Lung (tissue), 12 donors: ENCODE measurements around the gene DOK7. TPM values are rescaled to one million over a fixed set of nuclear protein-coding genes. Genes with fewer than 3 reads are reported as not detected.
A peak's percentile ranks its signal among the peaks of the same experiment; 100 is the strongest.
"Not testable (repeated sequence)": the region's sequence is repeated elsewhere in the genome, so short reads cannot be mapped to it uniquely, and the experiment has no call there.

ENCODE experiments used
- ATAC-seq: fragments of 200-7000 bp; cut with Tn5 transposase; one replicate; pipeline ENCODE4 v1.9.1; 2020; ENCODE audit warnings: moderate number of reproducible peaks; ENCODE audit not compliant: insufficient read depth, low FRiP score
- DNase-seq, 3 donors: peaks; one replicate each; pipeline ENCODE4 v3.0.0-alpha.2; 2013 to 2017
- H3K27ac ChIP-seq, 2 donors: one replicate each; pipeline ENCODE4 v1.5.1; 2013; ENCODE audit warnings: mild to moderate bottlenecking in 2 of 2, moderate library complexity in 2 of 2, control low read depth in 1 of 2, inconsistent platforms in 1 of 2, low read depth in 1 of 2, low read length in 1 of 2
- H3K27me3 ChIP-seq, 3 donors: one replicate each; pipeline ENCODE4 v1.5.1; 2013; ENCODE audit warnings: low read length in 2 of 3; ENCODE audit not compliant: control insufficient read depth in 3 of 3, insufficient read depth in 3 of 3
- H3K36me3 ChIP-seq, 4 donors: one replicate each; pipeline ENCODE4 v1.5.1; 2013; ENCODE audit warnings: low read length in 4 of 4, mild to moderate bottlenecking in 1 of 4, moderate library complexity in 1 of 4; ENCODE audit not compliant: control insufficient read depth in 4 of 4, insufficient read depth in 4 of 4
- H3K4me1 ChIP-seq, 5 donors: one replicate each; pipeline ENCODE4 v1.5.1; 2013; ENCODE audit warnings: low read length in 5 of 5, mild to moderate bottlenecking in 2 of 5, moderate library complexity in 1 of 5; ENCODE audit not compliant: control insufficient read depth in 5 of 5, insufficient read depth in 5 of 5
- H3K4me3 ChIP-seq: one replicate; pipeline ENCODE4 v1.5.1; 2013; ENCODE audit warnings: mild to moderate bottlenecking, control low read depth, moderate library complexity
- H3K9ac ChIP-seq, 2 donors: one replicate each; pipeline ENCODE4 v1.5.1; 2013; ENCODE audit warnings: low read length in 2 of 2, control low read depth in 1 of 2; ENCODE audit not compliant: insufficient read depth in 1 of 2
- H3K9me3 ChIP-seq, 4 donors: one replicate each; pipeline ENCODE4 v1.5.1; 2013; ENCODE audit warnings: low read length in 3 of 4, mild to moderate bottlenecking in 1 of 4, moderate library complexity in 1 of 4; ENCODE audit not compliant: control insufficient read depth in 4 of 4, insufficient read depth in 3 of 4
- CTCF ChIP-seq: IDR thresholded peaks from 2 replicates; pipeline ENCODE4 v1.5.1; 2012; ENCODE audit warnings: mild to moderate bottlenecking; ENCODE audit errors: control extremely low read depth, extremely low read depth
- WGBS, 2 donors: extraction: QIAGEN DNeasy Blood & Tissue Kit; methylation state at CpG; one replicate each; pipeline ENCODE4 v1.1.7; 2013; 5-methylcytosine and 5-hydroxymethylcytosine counted together
- polyA plus RNA-seq, 2 donors: library from polyadenylated mRNA; stranded (reverse); fragments of 200-250 nt; gene quantifications; one replicate each; pipeline ENCODE4 v1.2.1, GENCODE V29; 2013
- total RNA-seq, 2 donors: library from RNA; depleted of rRNA in 1 of 2; stranded (reverse); fragments of >200 nt in 1 of 2; gene quantifications; one replicate each; pipeline ENCODE4 v1.2.1, GENCODE V29; 2014 to 2021
- donor health status: control.
- donor health status: control.
- donor health status: Bipolar disorder and iron deficiency.
- donor health status: healthy.
- donor health status: DM: yes; HTN: yes; CAD: no.

Gene DOK7
- total and polyA plus RNA-seq, 4 donors = 0.53 to 2.7 (median 1.4) TPM

- peak; percentile 95 to 96 (median 96) for DNase-seq
- peak within 1 kb of the TSS; percentile 85 for H3K4me3 ChIP-seq
- H3K27me3 ChIP-seq = no peaks in the 10 kb centered on the region
- peak; percentile 95 for ATAC-seq
- no peak for TF ChIP-seq CTCF
- peaks cover 0 to 31% (median 19%) of the 10 kb centered on the region in 5 donors for H3K4me1 ChIP-seq
- peak within 1 kb of the TSS; percentile 5 to 79 for H3K9ac ChIP-seq
- H3K27ac ChIP-seq = peak within 1 kb of the TSS; percentile 63 to 87
- peaks cover 0 to 11% (median 4%) of the 10 kb centered on the region in 4 donors for H3K36me3 ChIP-seq
- WGBS, 2 donors = 0 to 1% methylated on average over 76 to 84 of the region's 84 CpGs
- H3K9me3 ChIP-seq = no peaks in the 10 kb centered on the region
Measured at GRCh38 chr4:3531879-3532750, 69.0 kb downstream of the DOK7 start, which contains the start of gene LRPAP1. LRPAP1 (minus strand) TSS chr4:3532422; CDS start chr4:3532412, 10 bp downstream.

- no peak for TF ChIP-seq CTCF
- no peaks in the 10 kb centered on the region for H3K27me3 ChIP-seq
- H3K9me3 ChIP-seq = peaks cover 0 to 2% (median 0%) of the 10 kb centered on the region in 4 donors
- WGBS, 2 donors = 10 to 14% methylated on average over 41 to 42 of the region's 42 CpGs
- H3K36me3 ChIP-seq = peaks cover 0 to 8% (median 4%) of the 10 kb centered on the region in 4 donors
- DNase-seq (peak in 2 of 3 donors; percentile 29 to 33), ATAC-seq (peak; percentile 45)
- H3K4me3 ChIP-seq = peak overlapping the region; percentile 55
- no peak overlapping the region for H3K27ac ChIP-seq
- H3K9ac ChIP-seq = no peak overlapping the region
- peaks cover 0 to 31% (median 19%) of the 10 kb centered on the region in 5 donors for H3K4me1 ChIP-seq
Measured at GRCh38 chr4:3532751-3533422, 69.8 kb downstream of the DOK7 start.

DNA sequence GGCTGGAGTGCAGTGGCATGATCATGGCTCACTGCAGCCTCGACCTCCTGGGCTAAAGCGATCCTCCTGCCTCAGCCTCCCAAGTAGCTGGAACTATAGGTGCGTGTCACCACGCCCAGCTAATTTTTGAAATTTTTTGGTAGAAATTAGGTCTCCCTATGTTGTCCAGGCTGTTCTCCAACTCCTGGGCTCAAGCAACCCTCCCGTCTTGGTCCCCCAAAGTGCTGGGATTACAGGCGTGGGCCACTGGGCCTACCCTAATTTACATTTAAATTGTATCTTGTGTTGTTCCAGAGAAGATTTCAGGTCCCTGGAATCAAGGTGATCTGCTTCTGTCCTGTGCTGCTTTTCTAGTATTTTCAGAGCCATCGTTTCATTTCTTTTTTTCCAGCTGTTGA, 70.3 kb downstream of the DOK7 start:
- H3K27me3 ChIP-seq = no peaks in the 10 kb centered on the region
- TF ChIP-seq CTCF = no peak
- H3K4me1 ChIP-seq = peaks cover 0 to 28% (median 16%) of the 10 kb centered on the region in 5 donors
- ATAC-seq (no peak), DNase-seq (no peak)
- no peak overlapping the region for H3K9ac ChIP-seq
- WGBS, 2 donors = 98 to 99% methylated on average over 7 of the region's 7 CpGs
- H3K36me3 ChIP-seq = peaks cover 0 to 6% (median 3%) of the 10 kb centered on the region in 4 donors
- H3K4me3 ChIP-seq = no peak overlapping the region
- H3K27ac ChIP-seq = no peak overlapping the region
- H3K9me3 ChIP-seq = peaks cover 0 to 2% (median 0%) of the 10 kb centered on the region in 4 donors

GRCh38 chr4:3535812-3536211, 72.7 kb downstream of the DOK7 start:
- H3K4me3 ChIP-seq, H3K27ac ChIP-seq, H3K27me3 ChIP-seq, ATAC-seq, H3K9me3 ChIP-seq, H3K9ac ChIP-seq, DNase-seq, H3K36me3 ChIP-seq: not testable (repeated sequence)
- WGBS, 2 donors = 82 to 91% methylated on average over 9 to 10 of the region's 10 CpGs
- peaks cover 0 to 14% (median 10%) of the 10 kb centered on the region in 5 donors for H3K4me1 ChIP-seq

- H3K27me3 ChIP-seq, H3K9me3 ChIP-seq, H3K27ac ChIP-seq, DNase-seq, H3K4me3 ChIP-seq, ATAC-seq, H3K4me1 ChIP-seq, H3K9ac ChIP-seq, H3K36me3 ChIP-seq: not testable (repeated sequence)
- WGBS, 2 donors = 97 to 98% methylated on average over 13 to 23 of the region's 23 CpGs
Measured at GRCh38 chr4:3538906-3539305, 75.8 kb downstream of the DOK7 start.

- not testable (repeated sequence) for DNase-seq
Measured at GRCh38 chr4:3543415-3543814, 80.3 kb downstream of the DOK7 start.

More at GRCh38 chr4:3543415-3543814, 80.3 kb downstream of the DOK7 start:
- H3K27ac ChIP-seq, H3K36me3 ChIP-seq, H3K9me3 ChIP-seq, H3K4me3 ChIP-seq, H3K4me1 ChIP-seq, ATAC-seq, H3K27me3 ChIP-seq, H3K9ac ChIP-seq: not testable (repeated sequence)
- WGBS, 2 donors = 87 to 95% methylated on average over 6 to 8 of the region's 8 CpGs
